ENCODE measurements around the gene ARL8B. TPM values are rescaled to one million over a fixed set of nuclear protein-coding genes. Genes with fewer than 3 reads are reported as not detected.
A peak's percentile ranks its signal among the peaks of the same experiment; 100 is the strongest.

Gene ARL8B
- 54.6 and 122 TPM in 2 replicates for total RNA-seq (2013; cell fraction: nucleolus; rRNA removed)
- total RNA-seq (2014; rRNA removed) (22.0 and 25.9 TPM in 2 replicates), total RNA-seq (2014; rRNA removed; fragmentation: Illumina TruSeq; extraction: Trizol) (50.9 and 52.6 TPM in 2 replicates), total RNA-seq (2021) (48.9 and 51.3 TPM in 2 replicates), polyA plus RNA-seq (2011; rRNA removed) (31.1 and 67.4 TPM in 2 replicates), polyA plus RNA-seq (2014; fragmentation: Illumina TruSeq; extraction: Trizol) (69.0 and 92.2 TPM in 2 replicates), polyA plus RNA-seq (2014; fragmentation: Nextera tagmentation; extraction: Ambion mirVana) (10 to 100 TPM; 36.5 to 38.5 TPM), polyA plus RNA-seq (2014; rRNA removed) (31.9 and 36.0 TPM in 2 replicates), polyA plus RNA-seq (2016; fragmentation: Nextera tagmentation; extraction: Ambion mirVana) (10 to 100 TPM; 80.6 TPM), polyA minus RNA-seq (2011; rRNA and poly(A)+ RNA removed) (11.8 and 14.4 TPM in 2 replicates), Bru-seq, nascent RNA (percentile 93 among the genes with signal in this experiment), BruChase-seq, experiment 1, labeled RNA remaining after a 6-hour chase (percentile 96 among the genes with signal in this experiment), BruChase-seq, experiment 2, labeled RNA remaining after a 2-hour chase (percentile 94 among the genes with signal in this experiment)
- polyA plus RNA-seq (2011; ENCODE audit: low read depth), result 18.7 TPM
- polyA plus RNA-seq (2011; cell fraction: cytosol; rRNA removed), result 23.0 and 24.2 TPM in 2 replicates
- polyA plus RNA-seq (2011; cell fraction: nucleus; rRNA removed), result 21.6 and 23.4 TPM in 2 replicates
- polyA plus RNA-seq (2012), result 33.7 and 43.4 TPM in 2 replicates
- polyA minus RNA-seq (2011; cell fraction: cytosol; rRNA and poly(A)+ RNA removed), result 9.4 and 16.4 TPM in 2 replicates
- polyA minus RNA-seq (2011; cell fraction: nucleus; rRNA and poly(A)+ RNA removed), result 11.5 and 20.0 TPM in 2 replicates
- long read RNA-seq, experiment 1, transcript ARL8B-201 (7 exons, 3,005 nt), result major isoform, 50 of 55 reads
- long read RNA-seq, experiment 1, partial matches to known transcripts, result 3 of 55 reads
- long read RNA-seq, experiment 1, other reads (novel, unspliced or antisense), result 2 of 55 reads
- long read RNA-seq, experiment 2, transcript ARL8B-201 (7 exons, 3,005 nt), result major isoform, 142 of 171 reads
- long read RNA-seq, experiment 2, partial matches to known transcripts, result 3 of 171 reads
- long read RNA-seq, experiment 2, other reads (novel, unspliced or antisense), result 25 of 171 reads

- peak within 1 kb of the TSS; percentile 43 for H3K4me2 ChIP-seq (ENCODE audit: control insufficient read depth, insufficient read depth)
- BruUV-seq (replicated peaks), result no TSS peak
- peaks cover 54% of the 10 kb centered on the region for H3K79me2 ChIP-seq (ENCODE audit: control insufficient read depth, insufficient read depth, low read length)
- no peaks in the 10 kb centered on the region for H3K36me3 ChIP-seq (ENCODE audit: control insufficient read depth in 2 of 2, insufficient read depth in 2 of 2, low read length in 1 of 2)
- peak within 1 kb of the TSS; percentile 80 for H2AFZ ChIP-seq (ENCODE audit: control insufficient read depth, low read depth, low read length)
- H3K9me3 ChIP-seq (replicated peaks; ENCODE audit: control insufficient read depth, insufficient read depth, low read length), result no peaks in the 10 kb centered on the region
- ChIA-PET RAD21 (ENCODE audit: unreplicated experiment) (interaction anchor here (1.4 to 3.7 kb wide), 5 partner anchors 60 to 411 kb away, joined by 6 to 31 read pairs (median 10); partner anchors contain the start of gene EDEM1), CTCF (interaction anchor here (0.8 to 6.6 kb wide), 13 partner anchors 8 to 410 kb away, joined by 3 to 62 read pairs (median 5); partner anchors contain the start of gene EDEM1), POLR2A (interaction anchor here (1.1 to 2.7 kb wide), 5 partner anchors 9 to 84 kb away, joined by 5 to 10 read pairs (median 6); no protein-coding TSS in a partner anchor), SMC1A (ENCODE audit: uncharacterized antibody, unreplicated experiment) (interaction anchor here (1.1 to 4.7 kb wide), 12 partner anchors 11 to 411 kb away, joined by 3 to 38 read pairs (median 8); no protein-coding TSS in a partner anchor)
- ATAC-seq (peak; percentile 97), FAIRE-seq (peak; percentile 61), DNase-seq (ENCODE audit: low read depth, low spot score) (no peak)
- in situ Hi-C loops (cut with MboI), result loop anchor here (10.0 kb wide), 1 partner anchor 173 kb away; no protein-coding TSS in a partner anchor
- H4K20me1 ChIP-seq (ENCODE audit: control insufficient read depth, insufficient read depth), result no peaks in the 10 kb centered on the region
- 2% methylated on average over 64 of the region's 74 CpGs for WGBS (ENCODE audit: insufficient coverage, insufficient replicate concordance, low lambda C conversion rate, missing lambda C conversion rate)
- H3K4me3 ChIP-seq, result peak within 1 kb of the TSS; percentile 76
- H3K4me1 ChIP-seq (ENCODE audit: control insufficient read depth, insufficient read depth, low read length), result no peaks in the 10 kb centered on the region
- intact Hi-C loops (cut with micrococcal nuclease; ENCODE audit: unreplicated experiment), result loop anchor here (1.0 to 5.0 kb wide), 2 partner anchors 66 to 145 kb away; partner anchors contain the start of gene BHLHE40
- H3K27me3 ChIP-seq (replicated peaks in 1 of 2; ENCODE audit: control insufficient read depth in 2 of 2, insufficient read depth in 2 of 2, low read length in 1 of 2), result no peaks in the 10 kb centered on the region
- peak within 1 kb of the TSS; percentile 77 for H3K9ac ChIP-seq (ENCODE audit: control insufficient read depth, insufficient read depth, low read length)
- H3K27ac ChIP-seq (ENCODE audit: control insufficient read depth, insufficient read depth), result peak within 1 kb of the TSS; percentile 78
- TF ChIP-seq MYB (IDR thresholded peaks at IDR 0.05; ENCODE audit: borderline replicate concordance, low read depth, low read length) (no peak), ATF2 (IDR thresholded peaks at IDR 0.05; ENCODE audit: low read length) (no peak), NR2C1 (IDR thresholded peaks at IDR 0.05) (peak; percentile 53), FOS (IDR thresholded peaks at IDR 0.05; ENCODE audit: borderline replicate concordance, extremely low read depth, insufficient read length) (no peak), ZNF207 (IDR thresholded peaks at IDR 0.05; ENCODE audit: borderline replicate concordance) (peak; percentile 81; the same call in 1 of the 2 replicates), KLF5 (IDR thresholded peaks at IDR 0.05; ENCODE audit: partially characterized antibody) (peak; percentile 60), NFYA (IDR thresholded peaks at IDR 0.05; ENCODE audit: borderline replicate concordance, low read depth, low read length) (no peak), JUNB (IDR thresholded peaks at IDR 0.05) (no peak), RAD21 (IDR thresholded peaks at IDR 0.05; ENCODE audit: insufficient read depth, low read depth, low read length) (peak; percentile 51; the same call in 1 of the 2 replicates), SP1 (IDR thresholded peaks at IDR 0.05; ENCODE audit: low read depth, low read length) (peak; percentile 73), ZBTB40 (IDR thresholded peaks at IDR 0.05; ENCODE audit: borderline replicate concordance) (no peak), JUND (IDR thresholded peaks at IDR 0.05; ENCODE audit: low read depth, low read length) (no peak), NRF1 (conservative IDR thresholded peaks at IDR 0.05; ENCODE audit: low read depth, low read length) (0 out of 2 replicates have a peak, but pooled peaks have one; percentile 13)
Observed at GRCh38 chr3:5122030-5122740, at the start of gene ARL8B. TSS of gene ARL8B (plus strand) at chr3:5122292. CDS start at chr3:5122466, 174 bp downstream.

Measured in GM12878 (cell line).